ENCODE measurements around the gene LAIR2.
A peak's percentile ranks its signal among the peaks of the same experiment; 100 is the strongest.
"Not testable (repeated sequence)": the region's sequence is repeated elsewhere in the genome, so short reads cannot be mapped to it uniquely, and the experiment has no call there.

LAIR2 gene

GRCh38 chr19:54495284-54495683 is 7.3 kb upstream of the LAIR2 start:
- not testable (repeated sequence) for DNase-seq

- not testable (repeated sequence) for DNase-seq
Observed at GRCh38 chr19:54497747-54498450, 4.7 kb upstream of the LAIR2 start.

GRCh38 chr19:54498451-54498772 is 4.2 kb upstream of the LAIR2 start:
- not testable (repeated sequence) for DNase-seq

GRCh38 chr19:54505542-54505941 is 2.9 kb downstream of the LAIR2 start:
- DNase-seq = not testable (repeated sequence)

GRCh38 chr19:54506079-54506478 is 3.4 kb downstream of the LAIR2 start:
- no peak for DNase-seq

GRCh38 chr19:54507038-54507717 is 4.5 kb downstream of the LAIR2 start:
- not testable (repeated sequence) for DNase-seq

GRCh38 chr19:54507824-54508223 is 5.2 kb downstream of the LAIR2 start:
- DNase-seq = no peak

DNA sequence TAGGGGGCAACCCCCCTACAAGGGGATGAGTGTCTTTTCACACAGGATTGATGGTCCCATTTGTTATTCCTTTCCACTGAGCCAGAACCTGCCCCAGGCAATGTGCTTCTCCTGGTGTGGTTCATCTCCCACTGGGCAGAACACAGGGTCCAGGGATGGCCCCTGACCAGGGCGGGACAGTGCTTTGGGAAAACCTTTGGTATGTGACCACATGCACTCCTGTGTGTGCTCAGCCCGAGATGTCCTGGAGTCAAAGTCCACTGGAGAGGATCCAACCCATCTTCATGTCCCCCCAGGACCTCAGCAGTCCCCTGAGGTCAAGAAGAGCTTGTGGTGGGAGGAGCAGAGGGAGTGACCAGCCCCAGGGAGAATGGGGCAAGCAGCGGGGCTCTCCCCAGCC is 5.9 kb downstream of the LAIR2 start:
- DNase-seq = not testable (repeated sequence)

DNA sequence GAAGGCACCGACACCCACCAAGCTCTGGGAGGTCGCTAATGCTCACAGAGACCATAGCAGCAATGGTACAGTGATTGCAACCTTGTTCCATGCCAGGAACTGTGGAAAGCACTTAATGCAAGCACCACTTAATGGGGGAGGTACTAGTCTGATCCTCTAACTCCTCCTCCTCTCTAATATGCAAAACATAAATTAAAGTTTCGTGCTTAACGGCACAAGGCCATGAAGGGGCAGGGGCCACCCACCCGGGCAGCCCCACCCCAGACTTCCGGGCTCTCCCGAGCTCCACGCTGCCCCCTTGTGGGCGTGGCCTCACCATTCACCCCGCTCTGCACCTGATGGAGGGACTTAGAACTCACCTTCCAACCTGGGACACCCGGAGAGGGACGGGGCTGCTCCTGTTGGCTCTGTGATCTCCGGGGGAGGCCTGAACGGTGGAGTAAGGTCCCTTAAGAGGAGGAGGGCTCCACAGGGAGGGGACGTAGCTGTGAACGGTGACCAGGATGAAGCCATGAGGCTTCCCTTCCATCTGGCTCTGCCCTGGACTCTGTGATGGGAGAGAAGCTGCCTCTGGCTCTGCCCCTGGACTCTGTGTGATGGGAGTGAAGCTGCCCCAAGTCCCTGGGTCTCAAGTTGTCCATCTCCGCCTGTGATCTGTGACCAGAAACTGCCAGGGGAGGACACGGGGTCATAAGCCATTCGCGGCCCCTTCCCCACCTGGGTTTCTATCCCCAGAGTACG is 6.7 kb downstream of the LAIR2 start:
- DNase-seq = not testable (repeated sequence)

DNA sequence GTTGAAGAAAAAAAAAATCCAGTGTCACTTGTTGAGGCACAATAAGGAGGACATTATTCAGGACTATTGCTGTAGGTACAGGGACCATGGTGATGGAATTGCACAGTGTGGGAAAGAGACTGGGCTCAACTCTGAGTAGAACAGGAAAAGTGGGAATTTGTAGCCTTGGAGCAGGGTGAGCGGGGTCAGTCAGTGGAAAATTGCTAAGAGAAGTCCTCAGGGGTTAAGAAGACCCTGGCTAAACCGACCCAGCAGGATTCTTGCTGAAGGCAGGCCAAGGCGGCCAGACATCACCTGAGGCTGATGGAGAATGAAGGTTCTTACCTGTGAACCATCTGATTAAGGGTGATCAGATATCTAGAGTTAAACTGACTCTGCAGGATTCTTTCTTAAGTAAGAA is 12.5 kb downstream of the LAIR2 start:
- DNase-seq = no peak

DNA sequence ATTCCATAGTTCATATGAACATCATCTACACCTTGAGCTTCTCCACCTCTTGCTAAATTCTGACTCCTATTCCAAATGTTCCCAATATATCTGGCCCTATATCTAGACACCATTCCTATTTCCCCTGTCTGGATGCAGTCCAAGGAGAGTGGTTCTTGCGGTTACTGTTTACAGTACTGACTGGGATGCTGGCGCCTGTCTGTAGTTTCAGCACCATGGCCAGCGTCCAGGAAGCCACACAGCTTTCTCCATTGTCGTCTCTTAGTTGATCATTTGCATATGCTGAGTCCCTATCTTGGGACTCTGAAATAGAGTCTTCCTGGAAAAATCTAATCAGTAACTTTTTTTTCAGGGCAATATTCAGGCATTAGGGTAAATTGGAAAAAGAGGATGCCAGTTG is 14.9 kb downstream of the LAIR2 start:
- DNase-seq = peak; percentile 63

GRCh38 chr19:54518844-54519243 is 16.2 kb downstream of the LAIR2 start:
- DNase-seq = peak; percentile 13

- DNase-seq = no peak
Observed at GRCh38 chr19:54521022-54521859, 18.6 kb downstream of the LAIR2 start.

DNA sequence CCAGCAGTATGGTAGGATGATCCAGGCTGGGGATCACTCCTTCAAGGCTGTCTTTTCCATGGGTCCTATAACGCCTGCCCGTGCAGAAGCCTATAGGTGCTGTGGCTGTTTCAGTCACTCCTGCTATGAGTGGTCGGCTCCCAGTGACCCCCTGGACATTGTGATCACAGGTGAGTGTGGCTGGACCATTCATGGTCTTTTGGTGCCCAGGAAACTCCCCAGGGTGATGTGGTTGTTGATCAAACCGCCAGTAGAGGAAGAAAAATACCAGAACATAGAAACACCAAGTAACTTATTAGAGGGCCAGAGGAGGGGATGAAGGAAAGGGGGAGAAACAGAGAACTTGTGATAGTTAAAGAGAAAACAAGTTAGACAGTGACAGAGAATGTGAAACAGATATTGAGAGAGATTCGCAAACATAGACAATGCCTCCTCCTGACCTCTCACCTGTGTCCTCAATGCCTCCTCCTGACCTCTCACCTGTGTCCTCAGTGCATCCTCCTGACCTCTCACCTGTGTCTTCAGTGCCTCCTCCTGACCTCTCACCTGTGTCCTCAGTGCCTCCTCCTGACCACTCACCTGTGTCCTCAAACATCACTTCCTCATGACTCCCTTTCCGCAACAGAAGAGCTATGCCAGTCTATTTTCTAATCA is 19.4 kb downstream of the LAIR2 start:
- DNase-seq = no peak

DNA sequence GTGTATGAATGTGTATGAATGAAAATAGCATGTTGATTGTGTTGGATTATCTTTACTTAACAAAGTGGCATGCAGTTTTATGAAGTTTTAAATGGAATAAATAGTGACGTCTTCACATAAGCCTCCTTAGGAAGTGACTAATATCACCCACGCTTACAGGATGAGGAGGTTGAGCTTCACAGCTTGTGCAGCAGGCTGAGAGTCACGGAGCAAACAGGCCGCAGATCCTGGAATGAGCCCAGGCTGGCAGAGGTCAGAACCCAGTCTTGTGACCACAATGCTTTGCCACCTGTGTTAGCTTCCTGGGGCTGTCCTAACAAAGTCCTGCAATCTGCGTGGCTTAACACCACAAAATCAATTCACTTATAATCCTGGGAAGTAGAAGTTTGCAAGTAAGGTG is 20.8 kb downstream of the LAIR2 start:
- no peak for DNase-seq

DNA sequence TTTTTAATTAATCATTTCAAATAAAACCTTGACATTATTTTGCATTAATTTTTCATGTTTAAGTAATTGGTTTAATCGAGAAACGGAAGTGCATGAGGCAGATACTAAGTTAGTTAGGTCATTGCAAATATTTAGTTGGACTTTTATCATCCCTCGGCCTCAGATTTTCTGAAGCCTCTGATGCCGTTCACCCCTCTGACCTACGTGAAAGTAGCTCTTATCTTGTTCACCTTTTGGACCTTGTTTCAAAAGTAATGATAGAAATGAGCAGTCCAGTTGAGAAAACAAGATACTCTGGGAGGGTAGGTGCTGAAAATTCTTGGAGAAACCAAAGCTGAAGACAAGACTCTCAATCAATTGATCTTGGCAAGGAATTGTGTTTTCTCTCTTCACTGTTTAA is 23.0 kb downstream of the LAIR2 start:
- no peak for DNase-seq

DNA sequence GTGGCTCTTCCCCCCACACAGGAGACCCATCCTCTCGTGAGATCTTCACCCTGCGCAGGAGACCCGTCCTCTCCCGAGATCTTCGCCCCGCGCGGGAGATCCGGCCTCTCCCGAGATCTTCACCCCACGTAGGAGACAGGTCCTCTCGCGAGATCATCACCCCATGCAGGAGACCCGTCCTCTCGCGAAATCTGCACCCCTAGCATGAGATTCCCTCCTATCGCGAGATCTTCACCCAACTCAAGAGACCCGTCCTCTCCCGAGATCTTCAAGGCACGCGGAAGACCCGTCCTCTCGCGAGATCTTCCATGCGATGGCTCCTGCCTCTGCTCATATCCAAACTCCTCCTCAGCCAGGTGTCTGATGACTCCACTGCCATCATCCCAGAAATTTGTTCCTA is 24.3 kb downstream of the LAIR2 start:
- DNase-seq = no peak

GRCh38 chr19:54530866-54531265 is 28.2 kb downstream of the LAIR2 start:
- DNase-seq = no peak

DNA sequence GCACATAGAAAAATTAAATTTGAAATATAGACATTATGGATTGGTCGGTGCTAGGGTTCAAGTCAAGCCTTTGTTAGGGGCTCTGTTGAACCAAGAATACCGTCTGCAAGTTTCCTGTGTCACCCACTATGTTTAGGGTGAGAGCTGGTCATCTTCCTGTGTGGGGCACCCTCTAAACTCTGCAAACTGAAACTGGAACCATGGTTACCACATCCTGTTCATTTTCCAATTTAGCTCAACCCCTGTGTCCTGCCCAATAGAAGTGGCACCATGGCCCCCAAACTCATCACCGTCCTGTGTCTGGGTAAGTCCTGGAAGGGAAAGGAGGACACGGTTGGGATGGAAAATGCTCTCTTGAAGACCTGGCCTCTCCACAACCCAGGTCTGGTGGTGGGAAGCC is 29.9 kb downstream of the LAIR2 start:
- no peak for DNase-seq

DNA sequence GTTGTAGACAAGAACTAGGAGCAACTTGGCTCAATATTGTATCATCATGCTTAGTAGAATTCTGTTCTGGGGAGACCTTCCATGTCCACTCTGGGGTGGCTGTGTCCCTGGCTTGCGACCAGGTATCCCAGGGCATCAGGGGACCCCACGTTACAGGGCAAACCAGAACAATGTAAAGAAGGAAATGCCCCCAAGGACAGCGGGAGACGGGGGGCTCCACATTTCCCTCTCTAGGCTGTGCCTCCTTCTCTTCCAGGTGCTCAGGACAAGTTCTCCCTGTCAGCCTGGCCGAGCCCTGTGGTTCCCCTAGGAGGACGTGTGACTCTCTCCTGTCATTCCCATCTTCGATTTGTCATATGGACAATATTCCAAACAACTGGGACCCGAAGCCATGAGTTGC is 30.8 kb downstream of the LAIR2 start:
- DNase-seq = no peak

- no peak for DNase-seq
Observed at GRCh38 chr19:54534156-54534555, 31.5 kb downstream of the LAIR2 start.

DNA sequence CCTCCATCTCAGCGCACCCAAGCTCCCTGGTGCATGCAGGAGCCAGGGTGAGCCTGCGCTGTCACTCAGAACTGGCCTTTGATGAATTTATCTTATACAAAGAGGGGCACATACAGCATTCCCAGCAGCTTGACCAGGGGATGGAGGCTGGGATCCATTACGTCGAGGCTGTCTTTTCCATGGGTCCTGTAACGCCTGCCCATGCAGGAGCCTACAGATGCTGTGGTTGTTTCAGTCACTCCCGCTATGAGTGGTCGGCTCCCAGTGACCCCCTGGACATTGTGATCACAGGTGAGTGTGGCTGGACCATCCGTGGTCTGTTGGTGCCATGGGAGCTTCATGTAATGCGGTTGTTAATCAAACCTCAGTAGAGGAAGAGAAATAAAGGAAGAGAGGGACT is 33.0 kb downstream of the LAIR2 start:
- no peak for DNase-seq

- no peak for DNase-seq
Observed at GRCh38 chr19:54536956-54537355, 34.3 kb downstream of the LAIR2 start.
